Tibial nerve (tissue), 4 donors: ENCODE data around the gene TBC1D20. TPM values are rescaled to one million over a fixed set of nuclear protein-coding genes. Genes with fewer than 3 reads are reported as not detected.

ENCODE experiments used
- DNase-seq, 2 donors: peaks; one replicate each; pipeline ENCODE4 v3.0.0-alpha.2; 2019; ENCODE audit warnings: low spot score in 2 of 2
- H3K27ac ChIP-seq, 4 donors: fragments of 200-600 bp; sonication (generic) in 3 of 4; one replicate each; pipeline ENCODE4 v1.5.1; 2017 to 2019; ENCODE audit warnings: mild to moderate bottlenecking in 1 of 4
- H3K27me3 ChIP-seq, 2 donors: fragments of 200-600 bp; sonication (generic) in 1 of 2; one replicate each; pipeline versions ENCODE4 v1.5.1 to v1.6.0; 2017 to 2019
- H3K36me3 ChIP-seq, 3 donors: fragments of 200-600 bp; sonication (generic); one replicate each; pipeline ENCODE4 v1.5.1; 2018 to 2019
- H3K4me1 ChIP-seq, 4 donors: fragments of 200-600 bp; sonication (generic) in 3 of 4; one replicate each; pipeline ENCODE4 v1.5.1; 2017 to 2019
- H3K4me3 ChIP-seq, 4 donors: fragments of 200-600 bp; sonication (generic) in 3 of 4; one replicate each; pipeline ENCODE4 v1.5.1; 2017 to 2019; ENCODE audit warnings: mild to moderate bottlenecking in 1 of 4, moderate library complexity in 1 of 4
- H3K9me3 ChIP-seq, 4 donors: fragments of 200-600 bp; sonication (generic) in 3 of 4; one replicate each; pipeline ENCODE4 v1.5.1; 2017 to 2019
- EP300 ChIP-seq, 2 donors: sonication (generic); formaldehyde crosslinking; IDR thresholded peaks; one replicate each; pipeline ENCODE4 v1.6.1; 2017; ENCODE audit warnings: antibody characterized with exemption in 2 of 2, mild to moderate bottlenecking in 1 of 2
- POLR2A ChIP-seq, 2 donors: fragments of 450-650 bp; IDR thresholded peaks; one replicate each; pipeline ENCODE4 v1.6.1; 2017; ENCODE audit warnings: antibody characterized with exemption in 2 of 2, mild to moderate bottlenecking in 2 of 2, moderate library complexity in 2 of 2
- WGBS, 2 donors: methylation state at CpG; one replicate each; pipeline ENCODE4 v1.1.5; 2018; 5-methylcytosine and 5-hydroxymethylcytosine counted together
- total RNA-seq, 4 donors: library from RNA; depleted of rRNA; stranded (reverse); fragments of >200 nt; gene quantifications; one replicate each; pipeline ENCODE4 v1.1.0, GENCODE V29; 2016
- TF ChIP-seq, protein P1 (sequence below), 5 experiments: fragments of 200-600 bp in 3 of 5; fragments of 450-650 bp in 2 of 5; sonication (generic) in 3 of 5; IDR thresholded peaks; one replicate each; pipeline ENCODE4 v1.5.1; 2016 to 2019; ENCODE audit warnings: antibody characterized with exemption in 5 of 5, mild to moderate bottlenecking in 3 of 5, moderate library complexity in 2 of 5

TBC1D20 gene
- total RNA-seq, 4 donors from 2014 or later: 38.5 to 52.0 (median 44.3) TPM

DNA sequence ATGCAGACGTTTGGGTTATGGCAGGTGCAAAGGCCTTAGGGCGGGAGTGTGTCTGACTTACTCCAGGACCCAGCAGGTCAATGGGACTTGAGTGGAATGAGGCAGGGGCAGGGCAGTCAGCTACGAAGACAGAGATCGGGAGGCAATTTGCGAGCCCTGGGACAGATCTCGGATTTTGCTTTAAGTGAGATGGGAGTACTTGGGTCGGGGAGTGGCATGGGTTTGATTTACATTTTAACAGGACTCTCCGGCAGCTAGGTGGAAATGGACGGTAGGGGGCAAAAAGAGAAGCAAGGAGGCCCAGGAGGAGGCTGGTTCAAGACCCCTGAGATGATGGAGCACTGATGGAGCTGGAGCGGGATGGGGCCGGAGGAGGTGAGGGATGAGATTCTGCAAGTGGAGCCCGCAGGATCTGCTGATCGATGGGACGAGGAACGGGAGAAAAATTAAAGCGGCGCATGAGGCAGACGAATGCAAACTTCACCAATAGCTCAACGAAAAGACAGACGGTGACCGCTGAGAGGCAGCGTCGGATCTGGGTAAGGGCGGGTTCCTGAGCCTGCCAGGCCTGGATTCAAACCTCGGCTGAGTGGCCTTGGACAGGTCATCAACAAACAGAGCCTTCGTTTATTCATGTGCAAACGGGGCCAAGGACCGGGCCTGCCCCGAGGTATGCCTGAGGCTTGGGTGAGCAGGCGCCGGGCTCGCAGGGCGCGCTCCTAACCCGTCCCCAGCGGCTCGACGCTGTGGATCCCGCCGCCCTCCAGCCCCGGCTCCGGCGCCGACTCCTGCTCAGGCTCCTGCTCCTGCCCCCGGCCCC lies 55.0 kb downstream of the TBC1D20 start:
- H3K27ac ChIP-seq: peak overlapping the region; percentile 68 to 98 (median 84)
- H3K4me1 ChIP-seq: peaks cover 0 to 32% (median 13%) of the 10 kb centered on the region in 4 donors
- WGBS, 2 donors: 8 to 11% methylated on average over 27 to 29 of the region's 45 CpGs
- H3K9me3 ChIP-seq: no peaks in the 10 kb centered on the region
- TF ChIP-seq POLR2A (IDR thresholded peaks at IDR 0.05) (no peak), EP300 (IDR thresholded peaks at IDR 0.05) (no peak)
- TF ChIP-seq, protein P1, sequence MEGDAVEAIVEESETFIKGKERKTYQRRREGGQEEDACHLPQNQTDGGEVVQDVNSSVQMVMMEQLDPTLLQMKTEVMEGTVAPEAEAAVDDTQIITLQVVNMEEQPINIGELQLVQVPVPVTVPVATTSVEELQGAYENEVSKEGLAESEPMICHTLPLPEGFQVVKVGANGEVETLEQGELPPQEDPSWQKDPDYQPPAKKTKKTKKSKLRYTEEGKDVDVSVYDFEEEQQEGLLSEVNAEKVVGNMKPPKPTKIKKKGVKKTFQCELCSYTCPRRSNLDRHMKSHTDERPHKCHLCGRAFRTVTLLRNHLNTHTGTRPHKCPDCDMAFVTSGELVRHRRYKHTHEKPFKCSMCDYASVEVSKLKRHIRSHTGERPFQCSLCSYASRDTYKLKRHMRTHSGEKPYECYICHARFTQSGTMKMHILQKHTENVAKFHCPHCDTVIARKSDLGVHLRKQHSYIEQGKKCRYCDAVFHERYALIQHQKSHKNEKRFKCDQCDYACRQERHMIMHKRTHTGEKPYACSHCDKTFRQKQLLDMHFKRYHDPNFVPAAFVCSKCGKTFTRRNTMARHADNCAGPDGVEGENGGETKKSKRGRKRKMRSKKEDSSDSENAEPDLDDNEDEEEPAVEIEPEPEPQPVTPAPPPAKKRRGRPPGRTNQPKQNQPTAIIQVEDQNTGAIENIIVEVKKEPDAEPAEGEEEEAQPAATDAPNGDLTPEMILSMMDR (IDR thresholded peaks at IDR 0.05): peak in 2 of 5 experiments; percentile 13 to 20
- peak; percentile 30 to 46 for DNase-seq
- peak overlapping the region; percentile 42 to 99 (median 82) for H3K4me3 ChIP-seq
- H3K36me3 ChIP-seq: peaks cover 0 to 27% (median 0%) of the 10 kb centered on the region in 3 donors
- H3K27me3 ChIP-seq: no peaks in the 10 kb centered on the region

DNA sequence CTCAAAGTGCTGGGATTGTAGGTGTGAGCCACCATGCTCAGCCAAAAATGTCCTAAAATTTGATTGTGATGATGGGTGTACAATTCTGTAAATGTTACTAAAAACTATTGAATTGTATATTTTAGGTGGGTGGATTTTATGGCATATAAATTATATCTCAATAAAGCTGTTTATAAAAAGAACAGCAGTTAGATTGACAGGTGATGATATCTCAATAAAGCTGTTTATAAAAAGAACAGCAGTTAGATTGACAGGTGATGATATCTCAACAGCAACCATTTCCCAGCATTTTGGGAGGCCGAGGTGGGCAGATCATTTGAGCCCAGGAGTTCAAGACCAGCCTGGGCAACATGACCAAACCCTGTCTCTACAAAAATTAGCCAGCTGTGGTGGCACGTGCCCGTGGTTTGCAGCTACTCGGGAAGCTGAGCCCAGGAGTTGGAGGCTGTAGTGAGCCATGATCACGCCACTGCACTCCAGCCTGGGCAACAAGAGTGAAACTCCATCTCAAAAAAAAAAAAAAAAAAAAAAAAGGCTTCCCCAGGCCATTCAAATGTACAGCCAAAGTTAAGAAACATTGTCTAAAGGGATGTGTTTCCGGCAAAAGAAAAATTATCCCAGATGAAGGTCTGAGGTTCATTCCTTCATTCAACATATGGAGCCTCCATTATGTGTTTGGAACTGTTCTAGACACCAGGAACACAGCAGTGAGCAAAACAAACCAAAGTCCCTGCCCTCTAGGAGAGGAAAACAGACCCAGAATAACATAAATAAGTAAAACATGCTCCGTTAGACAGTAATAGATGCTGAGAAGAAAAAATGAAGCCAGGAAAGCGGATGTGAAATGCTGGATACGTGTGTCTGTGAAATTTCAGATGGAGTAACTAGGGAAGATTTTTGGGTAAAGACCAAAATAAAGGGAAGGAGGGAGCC lies 55.9 kb downstream of the TBC1D20 start:
- Histone ChIP-seq H3K36me3 (peaks cover 0 to 18% (median 0%) of the 10 kb centered on the region in 3 donors), H3K27me3 (no peaks in the 10 kb centered on the region), H3K4me3 (peak overlapping the region in 1 of 4 donors; percentile 99), H3K27ac (peak overlapping the region in 3 of 4 donors; percentile 76 to 98 (median 91)), H3K4me1 (peaks cover 0 to 32% (median 13%) of the 10 kb centered on the region in 4 donors), H3K9me3 (no peaks in the 10 kb centered on the region)
- WGBS, 2 donors: 80 to 83% methylated on average over 9 of the region's 9 CpGs
- no peak for DNase-seq
- TF ChIP-seq POLR2A (IDR thresholded peaks at IDR 0.05) (no peak), EP300 (IDR thresholded peaks at IDR 0.05) (no peak)
- TF ChIP-seq, protein P1 (IDR thresholded peaks at IDR 0.05): no peak

DNA sequence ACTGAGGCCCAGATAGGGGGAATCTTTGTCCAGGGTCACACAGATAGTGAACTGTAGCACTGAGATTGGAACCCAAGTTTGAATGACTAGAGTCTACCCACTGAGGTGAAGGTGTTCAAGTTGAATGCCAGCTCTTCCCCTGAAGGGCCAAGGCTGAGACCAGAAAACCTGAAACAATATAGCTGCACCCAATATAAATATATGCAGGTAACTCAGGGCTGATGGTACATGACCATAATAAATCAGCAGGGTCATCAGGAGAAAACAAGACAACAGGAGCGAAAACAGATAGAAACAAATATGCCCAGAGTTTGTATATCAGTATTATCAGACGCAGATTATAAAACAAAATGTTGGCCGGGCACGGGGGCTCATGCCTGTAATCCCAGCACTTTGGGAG lies 58.2 kb downstream of the TBC1D20 start:
- 95 to 97% methylated on average over 4 of the region's 4 CpGs for WGBS, 2 donors
- no peak overlapping the region for H3K27ac ChIP-seq
- no peak for DNase-seq
- H3K4me1 ChIP-seq: peaks cover 0 to 14% (median 4%) of the 10 kb centered on the region in 4 donors
- H3K9me3 ChIP-seq: no peaks in the 10 kb centered on the region
- H3K36me3 ChIP-seq: no peaks in the 10 kb centered on the region
- H3K4me3 ChIP-seq: no peak overlapping the region
- TF ChIP-seq POLR2A (IDR thresholded peaks at IDR 0.05) (no peak), EP300 (IDR thresholded peaks at IDR 0.05) (no peak)
- TF ChIP-seq, protein P1 (IDR thresholded peaks at IDR 0.05): no peak
- no peaks in the 10 kb centered on the region for H3K27me3 ChIP-seq

DNA sequence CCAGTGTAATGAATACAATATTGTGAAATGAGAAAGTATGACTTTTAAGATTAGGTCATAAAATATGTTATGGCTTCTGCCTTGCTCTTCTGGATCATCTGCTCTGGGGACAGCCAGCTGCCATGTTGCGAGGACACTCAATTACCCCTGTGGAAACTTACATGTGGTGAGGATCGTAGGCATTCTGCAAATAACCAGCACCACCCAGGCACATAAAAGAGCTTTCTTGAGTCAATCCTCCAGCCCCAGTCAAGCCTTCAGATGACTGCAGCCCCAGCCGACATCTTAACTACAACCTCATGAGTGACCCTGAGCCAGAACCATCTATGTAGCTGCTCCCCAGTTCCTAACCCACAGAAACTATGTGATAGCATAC lies 58.8 kb downstream of the TBC1D20 start:
- Histone ChIP-seq H3K36me3 (no peaks in the 10 kb centered on the region), H3K27ac (no peak overlapping the region), H3K27me3 (no peaks in the 10 kb centered on the region), H3K9me3 (no peaks in the 10 kb centered on the region), H3K4me3 (no peak overlapping the region), H3K4me1 (peaks cover 0 to 9% (median 0%) of the 10 kb centered on the region in 4 donors)
- 96 to 98% methylated on average over 3 of the region's 3 CpGs for WGBS, 2 donors
- TF ChIP-seq, protein P1 (IDR thresholded peaks at IDR 0.05): no peak
- TF ChIP-seq EP300 (IDR thresholded peaks at IDR 0.05) (no peak), POLR2A (IDR thresholded peaks at IDR 0.05) (no peak)
- DNase-seq: no peak
